Hematopoietic multipotent progenitor cell (in vitro differentiated cells): ENCODE measurements around the gene ZNF697. TPM values are rescaled to one million over a fixed set of nuclear protein-coding genes. Genes with fewer than 3 reads are reported as not detected.

Source experiments
- total RNA-seq: library from RNA; depleted of rRNA; stranded (reverse); fragments of >200 nt; gene quantifications from one replicate; pipeline ENCODE4 v1.2.3, GENCODE V29; 2012

ZNF697 gene
- total RNA-seq, 1 donor, result 2.2 TPM

Other genes starting within 250 kb of the ZNF697 start
- gene HSD3B2, start 233.1 kb downstream of the ZNF697 start, total RNA-seq, result not detected
- not detected for gene HSD3B1, start 141.1 kb downstream of the ZNF697 start, total RNA-seq
- gene PHGDH, start 63.7 kb upstream of the ZNF697 start, total RNA-seq, result 48.7 TPM
- not detected for gene HMGCS2, start 120.6 kb upstream of the ZNF697 start, total RNA-seq
- gene REG4, start 163.2 kb upstream of the ZNF697 start, total RNA-seq, result under 0.01 TPM
- not detected for gene ADAM30, start 248.2 kb upstream of the ZNF697 start, total RNA-seq